A549 (cell line): ENCODE measurements around the gene RABGEF1. TPM values are rescaled to one million over a fixed set of nuclear protein-coding genes. Genes with fewer than 3 reads are reported as not detected.

ENCODE experiments used
- ATAC-seq, 2 experiments: fragments of 200-7000 bp in 1 of 2; fragments of >200 bp in 1 of 2; cut with Nextera tagmentation in 1 of 2; cut with Tn5 transposase in 1 of 2; 3 replicates each; pipeline versions ENCODE4 v1.8.0 to v1.9.1; 2018 to 2020; ENCODE audit warnings: mild to moderate bottlenecking in 1 of 2, moderate library complexity in 1 of 2
- CTCF ChIA-PET: fragments of 300-600 bp; sonication (Branson Sonifier 250); formaldehyde crosslinking; extraction: SDS; loops from one replicate; lab custom pipeline; 2021; ENCODE audit warnings: antibody characterized with exemption, inconsistent platforms; lab: Yijun Ruan, JAX
- POLR2A ChIA-PET: fragments of 350-600 bp; formaldehyde crosslinking; extraction: SDS; loops from one replicate; lab custom pipeline; 2021; ENCODE audit warnings: antibody characterized with exemption, inconsistent platforms; lab: Yijun Ruan, JAX
- DNase-seq, 2 experiments: peaks; one replicate each; pipeline versions ENCODE4 v3.0.0 to v3.0.0-alpha.2; 2011 to 2016; ENCODE audit warnings: low read depth in 1 of 2, low spot score in 1 of 2
- FAIRE-seq: peaks from 2 replicates; lab custom pipeline; 2011; peaks lifted over from hg19 to GRCh38; lab: Jason Lieb, UNC
- H3K27ac ChIP-seq, 2 experiments: fragments of >200 bp; sonication (Bioruptor Twin); formaldehyde crosslinking; 3 replicates each; pipeline ENCODE4 v1.5.1; 2016 to 2017
- H3K4me1 ChIP-seq: fragments of >200 bp; sonication (Bioruptor Twin); formaldehyde crosslinking; 3 replicates; pipeline ENCODE4 v1.6.1; 2016
- H3K4me2 ChIP-seq: fragments of >200 bp; sonication (Bioruptor Twin); formaldehyde crosslinking; 3 replicates; pipeline ENCODE4 v1.6.1; 2016
- H3K4me3 ChIP-seq: fragments of >200 bp; sonication (Bioruptor Twin); formaldehyde crosslinking; 3 replicates; pipeline ENCODE4 v1.5.1; 2016
- H3K9me3 ChIP-seq: fragments of >200 bp; sonication (Bioruptor Twin); formaldehyde crosslinking; 3 replicates; pipeline ENCODE4 v1.6.1; 2016
- CBX2 ChIP-seq: fragments of 200-600 bp; sonication (generic); IDR thresholded peaks from 2 replicates; pipeline ENCODE4 v1.6.1; 2016; ENCODE audit warnings: low read depth, mild to moderate bottlenecking, borderline replicate concordance
- CBX8 ChIP-seq: fragments of 200-600 bp; sonication (generic); IDR thresholded peaks from 2 replicates; pipeline ENCODE4 v1.6.1; 2016
- CEBPB ChIP-seq, 2 experiments: fragments of >200 bp in 1 of 2; sonication (Bioruptor Twin) in 1 of 2; formaldehyde crosslinking in 1 of 2; IDR thresholded peaks; 2 replicates each; pipeline ENCODE4 v1.6.1; 2012 to 2016
- EP300 ChIP-seq, 2 experiments: fragments of >200 bp; sonication (Bioruptor Twin); formaldehyde crosslinking; IDR thresholded peaks; 2 replicates in 1 of 2; 3 replicates in 1 of 2; pipeline ENCODE4 v1.6.1; 2016 to 2017
- HOXB13 ChIP-seq: fragments of 250-450 bp; sonication (Bioruptor Pico); IDR thresholded peaks from 2 replicates; pipeline ENCODE4 v1.5.0; 2020; ENCODE audit warnings: low read depth, mild to moderate bottlenecking, moderate library complexity
- JUN ChIP-seq, 2 experiments: fragments of >200 bp; sonication (Bioruptor Twin); formaldehyde crosslinking; IDR thresholded peaks; 2 replicates in 1 of 2; 3 replicates in 1 of 2; pipeline ENCODE4 v1.6.1; 2016 to 2017
- JUNB ChIP-seq: fragments of >200 bp; sonication (Bioruptor Twin); formaldehyde crosslinking; IDR thresholded peaks from 2 replicates; pipeline ENCODE4 v1.6.1; 2016
- KDM5A ChIP-seq: fragments of 200-600 bp; sonication (generic); IDR thresholded peaks from 2 replicates; pipeline ENCODE4 v1.6.1; 2016; ENCODE audit warnings: antibody characterized with exemption, mild to moderate bottlenecking
- MYC ChIP-seq: IDR thresholded peaks from 2 replicates; pipeline ENCODE4 v1.6.1; 2012; ENCODE audit warnings: mild to moderate bottlenecking, inconsistent platforms, low read length, improper control_type of control experiment, borderline replicate concordance
- NPAS2 ChIP-seq: fragments of 250-450 bp; sonication (Bioruptor Pico); IDR thresholded peaks from 2 replicates; pipeline ENCODE4 v1.8.0; 2022; ENCODE audit warnings: mild to moderate bottlenecking, moderate library complexity, borderline replicate concordance
- POLR2A ChIP-seq: IDR thresholded peaks from 2 replicates; pipeline ENCODE4 v1.6.1; 2012; ENCODE audit warnings: mild to moderate bottlenecking, low read length
- RCOR1 ChIP-seq: fragments of 150-350 bp; IDR thresholded peaks from 2 replicates; pipeline ENCODE4 v1.6.1; 2014; ENCODE audit warnings: antibody characterized with exemption, low read length, low read depth
- ZFP36 ChIP-seq: fragments of 450-650 bp; IDR thresholded peaks from 2 replicates; pipeline ENCODE4 v1.6.1; 2014; ENCODE audit warnings: borderline replicate concordance; ENCODE audit not compliant: partially characterized antibody
- ZNF302 ChIP-seq: fragments of 250-450 bp; sonication (Bioruptor Pico); IDR thresholded peaks from 2 replicates; pipeline ENCODE4 v1.9.0; 2021; ENCODE audit warnings: inconsistent platforms, mild to moderate bottlenecking, moderate library complexity
- WGBS: methylation state at CpG from one replicate; pipeline ENCODE4 v1.1.6; 2017; ENCODE audit errors: missing lambda C conversion rate; 5-methylcytosine and 5-hydroxymethylcytosine counted together
- polyA plus RNA-seq, 4 experiments: library from polyadenylated mRNA; depleted of rRNA in 3 of 4; stranded (reverse); fragments of >200 nt; fragmentation: RNase III in 1 of 4; extraction: RNeasy Plus Mini Kit Qiagen cat#74134 plus additional on column Dnase treatment in 1 of 4; gene quantifications; 2 replicates in 3 of 4; 3 replicates in 1 of 4; pipeline ENCODE4 v1.2.3, GENCODE V29; 2011 to 2017
- TF ChIP-seq, protein P1 (sequence below): fragments of >200 bp; sonication (Bioruptor Twin); formaldehyde crosslinking; IDR thresholded peaks from 2 replicates; pipeline ENCODE4 v1.6.1; 2016
- TF ChIP-seq, protein P2 (sequence below): IDR thresholded peaks from 2 replicates; pipeline ENCODE4 v1.6.1; 2012; ENCODE audit warnings: low read depth, borderline replicate concordance
- TF ChIP-seq, protein P3 (sequence below): IDR thresholded peaks from 2 replicates; pipeline ENCODE4 v1.6.1; 2012
- TF ChIP-seq, protein P4 (sequence below): fragments of 450-650 bp; IDR thresholded peaks from 2 replicates; pipeline ENCODE4 v1.6.1; 2014; ENCODE audit warnings: antibody characterized with exemption

RABGEF1 gene
- polyA plus RNA-seq, 2 of the 4 experiments (the other 2 are of a cell fraction) = 16.2 to 22.6 TPM

DNA sequence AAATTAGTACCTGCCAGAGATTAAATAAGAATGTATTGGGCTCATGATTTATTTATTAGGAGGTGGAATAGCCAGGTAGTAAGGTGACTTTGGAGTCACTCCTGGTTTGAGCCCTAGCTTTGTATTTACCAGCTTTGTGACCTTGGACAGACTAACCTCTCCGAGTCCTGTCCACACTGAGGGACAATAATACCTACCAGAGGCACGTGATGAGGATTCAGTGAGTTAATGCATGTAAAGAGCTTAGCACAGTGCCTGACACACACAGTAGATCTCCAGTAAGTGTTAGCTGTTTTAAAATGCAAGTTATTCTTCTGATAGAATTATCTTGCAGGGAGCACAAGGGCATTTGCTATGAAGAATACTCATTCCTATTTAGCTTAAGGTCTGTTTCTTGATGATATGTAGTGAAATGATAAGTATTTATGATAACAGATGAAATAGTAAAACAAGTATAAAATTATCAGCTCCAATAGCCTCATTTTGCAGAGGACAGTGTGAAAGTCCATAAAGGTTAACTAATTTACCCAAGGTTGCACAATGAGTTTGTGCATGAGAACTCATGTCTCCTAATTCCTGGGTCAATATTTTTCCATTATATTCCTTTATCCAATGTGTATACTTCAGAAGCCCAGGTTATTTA is 36.4 kb downstream of the RABGEF1 start:
- no peak for ATAC-seq
- ChIA-PET POLR2A (interaction anchor here (1.2 kb wide), 1 partner anchor 67 kb away, joined by 3 read pairs; no protein-coding TSS in a partner anchor), CTCF (interaction anchor here (0.6 kb wide), 2 partner anchors 207 to 214 kb away, joined by 4 to 5 read pairs; no protein-coding TSS in a partner anchor)

DNA sequence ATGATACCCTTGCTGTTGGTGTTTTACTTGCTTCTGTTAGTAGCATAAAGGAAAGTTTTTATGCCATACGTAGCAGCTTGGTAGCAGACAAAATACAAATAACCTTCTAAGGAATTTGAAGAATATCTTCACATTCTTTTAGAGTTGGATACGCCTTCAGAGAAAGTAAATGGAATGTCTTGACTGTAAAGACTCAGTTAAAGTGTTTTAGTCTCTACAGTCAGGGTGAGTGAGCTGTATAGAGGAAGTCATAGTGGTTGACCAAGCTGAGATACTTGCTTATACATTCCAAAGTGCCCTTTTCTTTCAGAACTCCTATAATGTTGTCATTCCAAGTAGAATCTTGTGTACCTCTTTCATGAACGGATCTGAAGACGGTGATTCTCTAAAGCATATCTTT is 37.7 kb downstream of the RABGEF1 start:
- WGBS = 92% methylated on average over 4 of the region's 4 CpGs
- no peak overlapping the region for H3K27ac ChIP-seq
- H3K4me3 ChIP-seq = no peak overlapping the region
- peaks cover 9% of the 10 kb centered on the region; the same call in 2 of the 3 replicates for H3K4me1 ChIP-seq
- no peak overlapping the region for H3K4me2 ChIP-seq
- DNase-seq = no peak
- TF ChIP-seq POLR2A (no peak), EP300 (IDR thresholded peaks at IDR 0.05) (no peak), CBX2 (no peak), KDM5A (no peak), ZFP36 (no peak), JUN (IDR thresholded peaks at IDR 0.05) (no peak)
- TF ChIP-seq, protein P1, sequence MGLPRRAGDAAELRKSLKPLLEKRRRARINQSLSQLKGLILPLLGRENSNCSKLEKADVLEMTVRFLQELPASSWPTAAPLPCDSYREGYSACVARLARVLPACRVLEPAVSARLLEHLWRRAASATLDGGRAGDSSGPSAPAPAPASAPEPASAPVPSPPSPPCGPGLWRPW = no peak
- TF ChIP-seq, protein P2, sequence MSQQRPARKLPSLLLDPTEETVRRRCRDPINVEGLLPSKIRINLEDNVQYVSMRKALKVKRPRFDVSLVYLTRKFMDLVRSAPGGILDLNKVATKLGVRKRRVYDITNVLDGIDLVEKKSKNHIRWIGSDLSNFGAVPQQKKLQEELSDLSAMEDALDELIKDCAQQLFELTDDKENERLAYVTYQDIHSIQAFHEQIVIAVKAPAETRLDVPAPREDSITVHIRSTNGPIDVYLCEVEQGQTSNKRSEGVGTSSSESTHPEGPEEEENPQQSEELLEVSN = no peak
- H3K9me3 ChIP-seq = no peaks in the 10 kb centered on the region
- CTCF ChIA-PET = no interaction called here
- POLR2A ChIA-PET = no interaction called here
- ATAC-seq = no peak
- no peak for FAIRE-seq

More for the DNA sequence above, 36.4 kb downstream of the RABGEF1 start:
- WGBS = 94% methylated on average over 2 of the region's 2 CpGs
- Histone ChIP-seq H3K4me1 (no peaks in the 10 kb centered on the region), H3K4me2 (no peak overlapping the region), H3K4me3 (no peak overlapping the region), H3K9me3 (no peaks in the 10 kb centered on the region), H3K27ac (no peak overlapping the region)
- no peak for DNase-seq
- TF ChIP-seq JUNB = no peak
- TF ChIP-seq, protein P2 = no peak
- no peak for TF ChIP-seq CEBPB (IDR thresholded peaks at IDR 0.05)
- TF ChIP-seq NPAS2 = no peak
- FAIRE-seq = no peak

DNA sequence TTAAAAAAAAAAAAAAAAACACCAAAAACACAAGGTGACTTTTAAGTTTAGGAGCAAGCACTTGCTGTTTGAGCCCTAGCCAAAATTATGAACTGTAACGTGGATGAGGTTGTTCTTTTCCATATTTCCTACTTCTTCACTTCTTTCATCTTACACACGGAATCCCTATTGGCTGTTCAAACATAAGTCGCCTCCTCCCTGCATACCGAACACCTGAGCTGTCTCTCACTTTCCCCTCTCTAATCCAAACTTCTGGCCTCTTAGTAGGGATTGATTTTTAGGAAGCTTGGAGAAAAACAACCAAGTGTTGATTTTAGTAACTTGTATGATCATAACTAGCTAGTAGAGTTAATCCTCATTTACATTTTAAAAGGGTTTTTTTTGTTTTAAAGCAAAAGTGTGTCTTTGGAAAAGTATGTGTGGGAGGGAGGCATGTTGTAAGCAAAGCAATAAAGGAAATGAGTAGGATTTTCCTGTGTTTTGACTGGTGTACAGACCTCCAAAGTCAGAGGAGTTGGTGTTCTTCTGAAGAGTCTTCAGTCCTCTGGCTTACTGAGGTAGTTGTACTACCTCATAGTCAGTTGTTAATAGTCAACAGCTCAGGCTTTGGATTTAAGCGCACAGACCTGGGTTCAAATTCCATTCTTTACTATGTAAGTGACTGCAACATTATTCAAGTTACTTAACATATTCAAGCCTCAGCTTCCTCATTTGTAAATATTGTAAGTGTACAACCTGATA is 39.3 kb downstream of the RABGEF1 start:
- FAIRE-seq (no peak), ATAC-seq (no peak)

More for the DNA sequence above, 39.3 kb downstream of the RABGEF1 start:
- peaks cover 9% of the 10 kb centered on the region; the same call in 2 of the 3 replicates for H3K4me1 ChIP-seq
- no peak overlapping the region for H3K4me2 ChIP-seq
- no peaks in the 10 kb centered on the region for H3K9me3 ChIP-seq
- TF ChIP-seq RCOR1 = no peak
- TF ChIP-seq, protein P3, sequence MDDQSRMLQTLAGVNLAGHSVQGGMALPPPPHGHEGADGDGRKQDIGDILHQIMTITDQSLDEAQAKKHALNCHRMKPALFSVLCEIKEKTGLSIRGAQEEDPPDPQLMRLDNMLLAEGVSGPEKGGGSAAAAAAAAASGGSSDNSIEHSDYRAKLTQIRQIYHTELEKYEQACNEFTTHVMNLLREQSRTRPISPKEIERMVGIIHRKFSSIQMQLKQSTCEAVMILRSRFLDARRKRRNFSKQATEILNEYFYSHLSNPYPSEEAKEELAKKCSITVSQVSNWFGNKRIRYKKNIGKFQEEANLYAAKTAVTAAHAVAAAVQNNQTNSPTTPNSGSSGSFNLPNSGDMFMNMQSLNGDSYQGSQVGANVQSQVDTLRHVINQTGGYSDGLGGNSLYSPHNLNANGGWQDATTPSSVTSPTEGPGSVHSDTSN = no peak
- no peak for TF ChIP-seq CBX8
- TF ChIP-seq ZNF302 = no peak
- no peak for TF ChIP-seq MYC
- no peak for TF ChIP-seq HOXB13
- TF ChIP-seq, protein P4, sequence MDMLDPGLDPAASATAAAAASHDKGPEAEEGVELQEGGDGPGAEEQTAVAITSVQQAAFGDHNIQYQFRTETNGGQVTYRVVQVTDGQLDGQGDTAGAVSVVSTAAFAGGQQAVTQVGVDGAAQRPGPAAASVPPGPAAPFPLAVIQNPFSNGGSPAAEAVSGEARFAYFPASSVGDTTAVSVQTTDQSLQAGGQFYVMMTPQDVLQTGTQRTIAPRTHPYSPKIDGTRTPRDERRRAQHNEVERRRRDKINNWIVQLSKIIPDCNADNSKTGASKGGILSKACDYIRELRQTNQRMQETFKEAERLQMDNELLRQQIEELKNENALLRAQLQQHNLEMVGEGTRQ = no peak
- WGBS = 86% methylated on average over 5 of the region's 5 CpGs
- H3K27ac ChIP-seq = no peak overlapping the region
- CTCF ChIA-PET = no interaction called here
- POLR2A ChIA-PET = interaction anchor here (0.6 kb wide), 1 partner anchor 50 kb away, joined by 4 read pairs; no protein-coding TSS in a partner anchor
- DNase-seq = no peak
- H3K4me3 ChIP-seq = no peak overlapping the region
